ENCODE results near the gene SLC25A23.

The SLC25A23 gene

GRCh38 chr19:6480848-6481415 lies 21.3 kb upstream of the SLC25A23 start (continued):
- TF ChIP-seq ZNF335 (tag by site-specific recombination; conservative IDR thresholded peaks at IDR 0.05) = no peak
- no peak for TF ChIP-seq ZNF768 (tag by site-specific recombination; IDR thresholded peaks at IDR 0.05)

GRCh38 chr19:6479836-6480398 lies 20.3 kb upstream of the SLC25A23 start:
- no peak for TF ChIP-seq ZNF184 (tag by site-specific recombination; IDR thresholded peaks at IDR 0.05)
- peak; percentile 62 for TF ChIP-seq ZIC2 (tag by site-specific recombination; IDR thresholded peaks at IDR 0.05)
- Histone ChIP-seq H3K36me3 (ENCODE audit: control insufficient read depth in 2 of 2, insufficient read depth in 1 of 2, low read length in 2 of 2) (no peaks in the 10 kb centered on the region), H3K4me3 (ENCODE audit: low read depth, low read length) (no peak overlapping the region), H3K4me1 (ENCODE audit: control insufficient read depth, insufficient read depth, low read length) (no peaks in the 10 kb centered on the region), H3K27ac (ENCODE audit: extremely low read depth, low read depth, low read length) (no peak overlapping the region), H3K9me3 (ENCODE audit: control insufficient read depth, insufficient read depth, low read depth, low read length) (no peaks in the 10 kb centered on the region)
- ChIA-PET CTCF (interaction anchor here (1.6 kb wide), 1 partner anchor 36 kb away, joined by 3 read pairs; no protein-coding TSS in a partner anchor), POLR2A (no interaction called here)

DNA sequence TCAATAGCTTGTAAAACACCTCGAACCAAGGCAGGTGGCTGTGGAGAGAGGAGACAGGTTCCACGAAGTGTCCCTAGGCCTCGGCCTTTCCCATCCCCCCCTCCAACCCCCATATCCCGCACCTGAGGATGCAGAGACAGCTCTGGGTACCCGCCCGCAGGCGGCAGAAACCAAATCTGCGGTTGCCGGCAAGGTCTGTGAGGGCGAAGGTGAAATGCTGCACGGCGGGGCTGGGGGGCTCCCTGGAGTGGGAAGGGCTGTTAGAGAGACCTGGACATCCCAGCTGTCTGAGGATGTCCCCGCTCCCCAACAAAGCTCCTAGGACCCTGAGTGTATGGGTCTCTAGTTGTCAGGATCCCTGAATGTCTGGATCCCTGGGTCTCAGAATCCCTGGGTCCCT lies 19.2 kb upstream of the SLC25A23 start:
- no peak overlapping the region for H3K4me3 ChIP-seq (ENCODE audit: low read depth, low read length)
- POLR2A ChIA-PET = no interaction called here
- TF ChIP-seq ZNF544 (tag by site-specific recombination; IDR thresholded peaks at IDR 0.05) (no peak), ZNF23 (tag by site-specific recombination; IDR thresholded peaks at IDR 0.05; ENCODE audit: borderline replicate concordance) (no peak), ZNF600 (tag by site-specific recombination; IDR thresholded peaks at IDR 0.05) (no peak), ZNF16 (tag by site-specific recombination; IDR thresholded peaks at IDR 0.05; ENCODE audit: low read depth) (no peak), GLIS1 (tag by site-specific recombination; IDR thresholded peaks at IDR 0.05) (no peak), ZNF335 (tag by site-specific recombination; conservative IDR thresholded peaks at IDR 0.05) (no peak), INSM2 (tag by site-specific recombination; IDR thresholded peaks at IDR 0.05) (no peak), SALL2 (tag by site-specific recombination; IDR thresholded peaks at IDR 0.05; ENCODE audit: borderline replicate concordance) (no peak), ZNF274 (IDR thresholded peaks at IDR 0.05; ENCODE audit: low read length) (no peak), ZNF274 (tag by site-specific recombination; IDR thresholded peaks at IDR 0.05; ENCODE audit: borderline replicate concordance) (no peak), ZBTB17 (tag by site-specific recombination; IDR thresholded peaks at IDR 0.05) (no peak), ZXDB (tag by site-specific recombination; IDR thresholded peaks at IDR 0.05) (no peak)
- TF ChIP-seq, protein P1, sequence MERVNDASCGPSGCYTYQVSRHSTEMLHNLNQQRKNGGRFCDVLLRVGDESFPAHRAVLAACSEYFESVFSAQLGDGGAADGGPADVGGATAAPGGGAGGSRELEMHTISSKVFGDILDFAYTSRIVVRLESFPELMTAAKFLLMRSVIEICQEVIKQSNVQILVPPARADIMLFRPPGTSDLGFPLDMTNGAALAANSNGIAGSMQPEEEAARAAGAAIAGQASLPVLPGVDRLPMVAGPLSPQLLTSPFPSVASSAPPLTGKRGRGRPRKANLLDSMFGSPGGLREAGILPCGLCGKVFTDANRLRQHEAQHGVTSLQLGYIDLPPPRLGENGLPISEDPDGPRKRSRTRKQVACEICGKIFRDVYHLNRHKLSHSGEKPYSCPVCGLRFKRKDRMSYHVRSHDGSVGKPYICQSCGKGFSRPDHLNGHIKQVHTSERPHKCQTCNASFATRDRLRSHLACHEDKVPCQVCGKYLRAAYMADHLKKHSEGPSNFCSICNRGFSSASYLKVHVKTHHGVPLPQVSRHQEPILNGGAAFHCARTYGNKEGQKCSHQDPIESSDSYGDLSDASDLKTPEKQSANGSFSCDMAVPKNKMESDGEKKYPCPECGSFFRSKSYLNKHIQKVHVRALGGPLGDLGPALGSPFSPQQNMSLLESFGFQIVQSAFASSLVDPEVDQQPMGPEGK (tag by site-specific recombination; IDR thresholded peaks at IDR 0.05) = no peak
- TF ChIP-seq, protein P2, sequence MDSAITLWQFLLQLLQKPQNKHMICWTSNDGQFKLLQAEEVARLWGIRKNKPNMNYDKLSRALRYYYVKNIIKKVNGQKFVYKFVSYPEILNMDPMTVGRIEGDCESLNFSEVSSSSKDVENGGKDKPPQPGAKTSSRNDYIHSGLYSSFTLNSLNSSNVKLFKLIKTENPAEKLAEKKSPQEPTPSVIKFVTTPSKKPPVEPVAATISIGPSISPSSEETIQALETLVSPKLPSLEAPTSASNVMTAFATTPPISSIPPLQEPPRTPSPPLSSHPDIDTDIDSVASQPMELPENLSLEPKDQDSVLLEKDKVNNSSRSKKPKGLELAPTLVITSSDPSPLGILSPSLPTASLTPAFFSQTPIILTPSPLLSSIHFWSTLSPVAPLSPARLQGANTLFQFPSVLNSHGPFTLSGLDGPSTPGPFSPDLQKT (IDR thresholded peaks at IDR 0.05; ENCODE audit: borderline replicate concordance, low read depth, low read length) = no peak
- H3K4me1 ChIP-seq (ENCODE audit: control insufficient read depth, insufficient read depth, low read length) = no peaks in the 10 kb centered on the region
- H3K27ac ChIP-seq (ENCODE audit: extremely low read depth, low read depth, low read length) = no peak overlapping the region
- no peaks in the 10 kb centered on the region for H3K36me3 ChIP-seq (ENCODE audit: control insufficient read depth in 2 of 2, insufficient read depth in 1 of 2, low read length in 2 of 2)
- CTCF ChIA-PET = no interaction called here
- no peaks in the 10 kb centered on the region for H3K9me3 ChIP-seq (ENCODE audit: control insufficient read depth, insufficient read depth, low read depth, low read length)

All from HEK293 (cell line).